Adrenal gland (tissue), 12 donors: Measurements from ENCODE around the gene EPHB6. TPM values are rescaled to one million over a fixed set of nuclear protein-coding genes. Genes with fewer than 3 reads are reported as not detected.

Experiments used
- DNase-seq, 7 donors: peaks; one replicate each; pipeline ENCODE4 v3.0.0-alpha.2; 2019 to 2020
- H3K27ac ChIP-seq, 5 donors: fragments of 200-600 bp; sonication (generic) in 4 of 5; 1 replicate in 3 of 5; 2 replicates in 2 of 5; pipeline versions ENCODE4 v1.5.1 to v1.8.0; 2016 to 2020; ENCODE audit warnings: mild to moderate bottlenecking in 1 of 5
- H3K27me3 ChIP-seq: fragments of 200-600 bp; 2 replicates; pipeline ENCODE4 v1.8.0; 2021
- H3K36me3 ChIP-seq, 2 donors: fragments of 200-600 bp; replicated peaks in 1 of 2; 1 replicate in 1 of 2; 2 replicates in 1 of 2; pipeline versions ENCODE4 v1.5.1 to v1.8.0; 2018 to 2022
- H3K4me1 ChIP-seq, 2 donors: fragments of 200-600 bp; replicated peaks in 1 of 2; 1 replicate in 1 of 2; 2 replicates in 1 of 2; pipeline versions ENCODE4 v1.5.1 to v1.8.0; 2018 to 2021
- H3K4me3 ChIP-seq, 4 donors: fragments of 200-600 bp; sonication (generic) in 3 of 4; one replicate each; pipeline ENCODE4 v1.5.1; 2016 to 2018
- H3K9me3 ChIP-seq, 3 donors: fragments of 200-600 bp; sonication (generic) in 1 of 3; replicated peaks in 1 of 3; 1 replicate in 2 of 3; 2 replicates in 1 of 3; pipeline versions ENCODE4 v1.5.1 to v1.8.0; 2016 to 2021
- POLR2A ChIP-seq, 2 donors: fragments of 450-650 bp; IDR thresholded peaks; one replicate each; pipeline ENCODE4 v1.6.1; 2017; ENCODE audit warnings: antibody characterized with exemption in 2 of 2, mild to moderate bottlenecking in 2 of 2, moderate library complexity in 1 of 2
- WGBS, 4 donors: extraction: QIAGEN DNeasy Blood & Tissue Kit in 2 of 4; methylation state at CpG; one replicate each; pipeline versions ENCODE4 v1.1.5 to v1.1.7; 2013 to 2017; 5-methylcytosine and 5-hydroxymethylcytosine counted together
- intact Hi-C, 2 donors: fragments of 100-400 bp; cut with DNase I; formaldehyde crosslinking; loops; one replicate each; pipeline versions ENCODE4 v1.14.1 to v1.15.0; 2022 to 2023
- polyA plus RNA-seq, 3 donors: library from polyadenylated mRNA; stranded (reverse); fragments of 200-250 nt in 2 of 3; fragments of 350-450 nt in 1 of 3; fragmentation: Illumina TruSeq in 1 of 3; extraction: RNeasy Lipid Tissue Mini Kit (QIAGEN cat#74804) in 1 of 3; gene quantifications; one replicate each; pipeline ENCODE4 v1.2.3, GENCODE V29; 2013 to 2014
- total RNA-seq, 9 donors: library from RNA; depleted of rRNA in 4 of 9; stranded (reverse); fragments of >200 nt in 4 of 9; fragments of 120-200 nt in 1 of 9; fragmentation: NEBNext Ultra II Directional in 1 of 9; extraction: Animal tissue kit (Norgen Biotek cat#: 25700) in 1 of 9; gene quantifications; one replicate each; pipeline versions ENCODE4 v1.1.0 to v1.2.4, GENCODE V29; 2013 to 2023
- TF ChIP-seq, protein P1 (sequence below), 6 experiments: fragments of 450-650 bp in 4 of 6; fragments of 200-600 bp in 2 of 6; sonication (generic) in 1 of 6; IDR thresholded peaks; 1 replicate in 5 of 6; 2 replicates in 1 of 6; pipeline versions ENCODE4 v1.5.1 to v1.8.0; 2016 to 2021; ENCODE audit warnings: antibody characterized with exemption in 6 of 6, mild to moderate bottlenecking in 2 of 6, moderate library complexity in 1 of 6
- donor health status: healthy with polysubstance abuse.
- donor health status: Bipolar disorder and iron deficiency.
- donor health status: DM: yes; HTN: yes; CAD: no.
- donor health status: DM: no; HTN: no; CAD: no.
- donor health status: DM: no; HTN: no; CAD: no.
- donor health status: DM: yes; HTN: yes; CAD: no.

The EPHB6 gene
- total and polyA plus RNA-seq, 12 donors = 0.78 to 17.2 (median 3.7) TPM

DNA sequence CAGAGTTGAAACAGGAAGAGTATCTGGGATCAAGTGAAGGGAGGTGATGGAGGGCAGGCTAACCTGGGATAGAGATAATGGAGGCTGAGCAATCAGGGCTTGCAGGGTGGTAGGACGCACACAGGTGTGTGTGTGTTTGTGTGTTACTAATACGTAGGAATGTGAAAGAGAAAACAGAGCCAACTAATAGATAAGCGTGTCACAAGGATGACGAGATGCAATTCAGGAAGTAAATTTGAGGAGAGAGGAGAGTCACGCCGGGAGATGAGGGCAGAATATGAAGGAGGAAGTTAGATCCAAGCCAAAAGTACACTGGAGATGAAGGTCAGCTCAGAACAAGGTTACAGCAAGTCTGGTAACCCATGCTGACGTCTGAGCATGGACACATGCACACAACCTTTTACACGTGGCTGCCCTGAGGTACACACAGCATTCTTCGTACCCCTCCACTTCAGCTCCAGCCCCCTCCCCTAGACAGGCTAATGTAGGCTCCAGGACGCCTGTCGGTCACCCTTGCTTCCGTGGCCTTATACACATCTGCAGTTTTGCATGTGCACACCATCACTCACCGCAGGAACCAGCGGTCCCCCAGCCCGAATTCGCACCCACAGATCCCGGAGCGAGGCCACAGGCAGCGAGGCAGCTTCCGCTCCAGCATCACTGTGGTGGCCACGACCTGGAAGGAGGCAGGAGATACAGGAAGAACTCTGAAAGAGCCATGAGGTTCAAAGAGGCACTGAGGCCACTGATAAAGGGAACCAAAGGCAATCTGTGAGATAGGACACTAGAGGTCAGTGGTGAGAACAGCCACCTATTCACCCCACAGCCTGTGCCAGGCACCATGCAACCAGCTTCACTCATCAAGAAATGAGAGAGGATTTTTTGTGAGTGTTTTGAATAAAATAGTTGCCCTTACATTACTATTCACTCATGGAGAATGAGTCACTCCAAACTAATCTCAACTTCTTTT, 54.3 kb downstream of the EPHB6 start:
- peak in 3 of 7 donors; percentile 10 to 46 (median 20) for DNase-seq
- TF ChIP-seq, protein P1, sequence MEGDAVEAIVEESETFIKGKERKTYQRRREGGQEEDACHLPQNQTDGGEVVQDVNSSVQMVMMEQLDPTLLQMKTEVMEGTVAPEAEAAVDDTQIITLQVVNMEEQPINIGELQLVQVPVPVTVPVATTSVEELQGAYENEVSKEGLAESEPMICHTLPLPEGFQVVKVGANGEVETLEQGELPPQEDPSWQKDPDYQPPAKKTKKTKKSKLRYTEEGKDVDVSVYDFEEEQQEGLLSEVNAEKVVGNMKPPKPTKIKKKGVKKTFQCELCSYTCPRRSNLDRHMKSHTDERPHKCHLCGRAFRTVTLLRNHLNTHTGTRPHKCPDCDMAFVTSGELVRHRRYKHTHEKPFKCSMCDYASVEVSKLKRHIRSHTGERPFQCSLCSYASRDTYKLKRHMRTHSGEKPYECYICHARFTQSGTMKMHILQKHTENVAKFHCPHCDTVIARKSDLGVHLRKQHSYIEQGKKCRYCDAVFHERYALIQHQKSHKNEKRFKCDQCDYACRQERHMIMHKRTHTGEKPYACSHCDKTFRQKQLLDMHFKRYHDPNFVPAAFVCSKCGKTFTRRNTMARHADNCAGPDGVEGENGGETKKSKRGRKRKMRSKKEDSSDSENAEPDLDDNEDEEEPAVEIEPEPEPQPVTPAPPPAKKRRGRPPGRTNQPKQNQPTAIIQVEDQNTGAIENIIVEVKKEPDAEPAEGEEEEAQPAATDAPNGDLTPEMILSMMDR (IDR thresholded peaks at IDR 0.05) = peak in 1 of 6 experiments; percentile 13
- TF ChIP-seq POLR2A (IDR thresholded peaks at IDR 0.05) = no peak
- no peak overlapping the region for H3K27ac ChIP-seq
- no peaks in the 10 kb centered on the region for H3K9me3 ChIP-seq
- no peak overlapping the region for H3K4me3 ChIP-seq
- H3K4me1 ChIP-seq = no peaks in the 10 kb centered on the region
- intact Hi-C loops = no loop called here
- no peaks in the 10 kb centered on the region for H3K36me3 ChIP-seq
- 39 to 63% (median 62%) methylated on average over 11 to 21 of the region's 21 CpGs for WGBS, 4 donors
- H3K27me3 ChIP-seq = no peaks in the 10 kb centered on the region

DNA sequence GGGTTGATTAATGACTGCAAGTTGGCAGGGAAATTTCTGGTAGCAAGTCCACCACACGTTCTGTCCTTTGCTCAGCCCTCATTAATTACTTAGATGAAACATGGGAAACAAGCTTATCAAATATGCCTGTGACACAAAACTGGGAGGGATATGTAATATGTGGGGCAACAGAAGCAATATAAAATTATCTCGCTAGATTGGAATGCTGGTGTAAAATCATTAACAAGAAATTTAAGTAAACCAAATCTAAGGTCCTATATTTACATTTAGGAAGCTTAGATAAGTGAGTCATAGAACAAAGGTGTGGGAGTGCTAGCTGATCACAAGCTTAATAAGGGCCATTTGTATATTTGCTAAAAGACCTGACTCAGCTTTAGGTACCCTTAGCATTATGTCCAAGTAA, 55.2 kb downstream of the EPHB6 start:
- Histone ChIP-seq H3K27me3 (no peaks in the 10 kb centered on the region), H3K4me1 (no peaks in the 10 kb centered on the region), H3K27ac (no peak overlapping the region), H3K4me3 (no peak overlapping the region), H3K36me3 (no peaks in the 10 kb centered on the region), H3K9me3 (no peaks in the 10 kb centered on the region)
- 42 to 49% (median 45%) methylated on average over 2 of the region's 2 CpGs for WGBS, 4 donors
- DNase-seq = no peak
- intact Hi-C loops = no loop called here
- TF ChIP-seq POLR2A (IDR thresholded peaks at IDR 0.05) = no peak
- TF ChIP-seq, protein P1 (IDR thresholded peaks at IDR 0.05) = no peak

DNA sequence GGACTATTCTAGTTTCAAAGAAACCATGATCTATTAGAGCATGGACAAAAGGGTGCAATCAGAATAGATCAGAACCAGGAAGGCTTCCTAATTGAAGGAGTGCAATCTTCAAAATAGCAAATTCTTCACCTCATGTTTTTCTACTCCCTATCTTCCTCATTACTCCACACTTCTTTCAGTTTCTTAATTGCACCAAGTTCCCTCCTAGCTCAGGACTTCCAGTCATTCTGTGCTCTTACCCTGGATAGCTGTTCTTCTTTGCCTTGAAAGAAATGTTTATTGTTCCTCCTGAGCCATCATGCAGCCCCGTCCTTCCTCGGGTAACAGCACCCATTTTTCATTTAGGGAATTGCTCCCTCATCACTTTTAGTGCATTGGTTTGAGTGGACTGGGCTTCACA, 55.6 kb downstream of the EPHB6 start:
- Histone ChIP-seq H3K4me3 (no peak overlapping the region), H3K36me3 (no peaks in the 10 kb centered on the region), H3K27ac (no peak overlapping the region), H3K27me3 (no peaks in the 10 kb centered on the region), H3K4me1 (no peaks in the 10 kb centered on the region), H3K9me3 (no peaks in the 10 kb centered on the region)
- intact Hi-C loops = no loop called here
- no peak for TF ChIP-seq POLR2A (IDR thresholded peaks at IDR 0.05)
- TF ChIP-seq, protein P1 (IDR thresholded peaks at IDR 0.05) = no peak
- WGBS, 4 donors = 43 to 56% (median 50%) methylated on average over 2 of the region's 2 CpGs
- DNase-seq = no peak

DNA sequence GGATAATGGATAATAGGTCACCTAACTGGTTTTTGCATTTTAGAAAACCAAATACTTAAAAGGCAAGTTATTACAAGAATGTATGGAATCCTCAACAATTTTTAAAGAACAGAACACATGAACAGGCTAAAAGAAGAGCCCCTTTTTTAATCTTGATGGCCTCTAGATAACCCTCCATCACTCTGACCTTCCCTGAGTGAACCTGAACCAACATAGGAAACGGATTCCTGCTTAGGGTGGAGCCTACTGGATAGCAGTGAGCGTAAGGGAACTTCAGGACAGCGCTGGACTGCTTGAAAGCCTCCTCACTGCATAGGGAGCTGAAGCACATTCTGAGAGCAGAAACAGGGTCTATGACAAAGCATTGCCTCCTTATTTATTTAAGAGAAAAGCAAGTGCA, 58.2 kb downstream of the EPHB6 start:
- TF ChIP-seq, protein P1 (IDR thresholded peaks at IDR 0.05) = no peak
- TF ChIP-seq POLR2A (IDR thresholded peaks at IDR 0.05) = no peak
- no peaks in the 10 kb centered on the region for H3K27me3 ChIP-seq
- intact Hi-C loops = no loop called here
- no peaks in the 10 kb centered on the region for H3K9me3 ChIP-seq
- 40 to 48% (median 42%) methylated on average over 3 of the region's 3 CpGs for WGBS, 4 donors
- H3K4me3 ChIP-seq = no peak overlapping the region
- no peaks in the 10 kb centered on the region for H3K36me3 ChIP-seq
- H3K4me1 ChIP-seq = no peaks in the 10 kb centered on the region
- H3K27ac ChIP-seq = no peak overlapping the region
- no peak for DNase-seq
